Measurements from ENCODE around the gene PLEKHG4B. TPM values are rescaled to one million over a fixed set of nuclear protein-coding genes. Genes with fewer than 3 reads are reported as not detected.

The PLEKHG4B gene
- total and polyA plus RNA-seq, 2 of the 8 experiments (the other 6 are each of a cell fraction or from before 2014, with no cell fraction given), result 31.1 to 43.6 TPM

- TF ChIP-seq TBP (IDR thresholded peaks at IDR 0.05; ENCODE audit: low read depth, low read length) (no peak), SP4 (IDR thresholded peaks at IDR 0.05; ENCODE audit: low read length) (no peak), ASH2L (IDR thresholded peaks at IDR 0.05; ENCODE audit: low read length) (no peak), NRF1 (IDR thresholded peaks at IDR 0.05; ENCODE audit: low read depth, low read length) (no peak)
These were observed 131.8 kb downstream of the PLEKHG4B start (continued) for GRCh38 chr5:223791-224190.
